Esophagus muscularis mucosa (tissue), 4 donors: ENCODE results near the gene KIF21B. TPM values are rescaled to one million over a fixed set of nuclear protein-coding genes. Genes with fewer than 3 reads are reported as not detected.

Experiments used
- DNase-seq: peaks from one replicate; pipeline ENCODE4 v3.0.0-alpha.2; 2017; ENCODE audit errors: extremely low spot score
- H3K27ac ChIP-seq, 4 donors: fragments of 200-600 bp; sonication (generic); replicated peaks in 1 of 4; 1 replicate in 3 of 4; 2 replicates in 1 of 4; pipeline ENCODE4 v1.5.1; 2016 to 2019; ENCODE audit warnings: mild to moderate bottlenecking in 1 of 4
- H3K27me3 ChIP-seq, 4 donors: fragments of 200-600 bp; sonication (generic); one replicate each; pipeline versions ENCODE4 v1.5.1 to v1.6.0; 2016 to 2019
- H3K36me3 ChIP-seq, 4 donors: fragments of 200-600 bp; sonication (generic); one replicate each; pipeline ENCODE4 v1.5.1; 2016 to 2019
- H3K4me1 ChIP-seq, 4 donors: fragments of 200-600 bp; sonication (generic); one replicate each; pipeline ENCODE4 v1.5.1; 2016 to 2019
- H3K4me3 ChIP-seq, 4 donors: fragments of 200-600 bp; sonication (generic); 1 replicate in 2 of 4; 2 replicates in 2 of 4; pipeline ENCODE4 v1.5.1; 2016 to 2019; ENCODE audit warnings: mild to moderate bottlenecking in 4 of 4, moderate library complexity in 1 of 4
- H3K9me3 ChIP-seq, 4 donors: fragments of 200-600 bp; sonication (generic); 1 replicate in 3 of 4; 2 replicates in 1 of 4; pipeline ENCODE4 v1.5.1; 2016 to 2019
- EP300 ChIP-seq: sonication (generic); formaldehyde crosslinking; IDR thresholded peaks from one replicate; pipeline ENCODE4 v1.6.1; 2017; ENCODE audit warnings: antibody characterized with exemption
- POLR2A ChIP-seq: fragments of 450-650 bp; IDR thresholded peaks from one replicate; pipeline ENCODE4 v1.6.1; 2017; ENCODE audit warnings: antibody characterized with exemption, moderate library complexity, mild to moderate bottlenecking, low read depth
- POLR2AphosphoS5 ChIP-seq, 2 donors: sonication (generic); formaldehyde crosslinking; IDR thresholded peaks; one replicate each; pipeline ENCODE4 v1.6.1; 2017; ENCODE audit warnings: antibody characterized with exemption in 2 of 2
- WGBS: methylation state at CpG from one replicate; pipeline ENCODE4 v1.1.5; 2018; 5-methylcytosine and 5-hydroxymethylcytosine counted together
- intact Hi-C: fragments of 100-400 bp; cut with DNase I; formaldehyde crosslinking; loops from one replicate; pipeline ENCODE4 v1.15.1; 2023
- total RNA-seq, 4 donors: library from RNA; depleted of rRNA; stranded (reverse); fragments of >200 nt; gene quantifications; one replicate each; pipeline versions ENCODE4 v1.1.0 to v1.2.1, GENCODE V29; 2016
- TF ChIP-seq, protein P1 (sequence below), 3 experiments: fragments of 200-600 bp in 2 of 3; fragments of 450-650 bp in 1 of 3; sonication (generic) in 2 of 3; IDR thresholded peaks; one replicate each; pipeline ENCODE4 v1.5.1; 2017 to 2019; ENCODE audit warnings: antibody characterized with exemption in 3 of 3, mild to moderate bottlenecking in 2 of 3, moderate library complexity in 1 of 3

KIF21B gene
- total RNA-seq, 4 donors from 2014 or later: 1.6 to 2.5 (median 1.9) TPM

DNA sequence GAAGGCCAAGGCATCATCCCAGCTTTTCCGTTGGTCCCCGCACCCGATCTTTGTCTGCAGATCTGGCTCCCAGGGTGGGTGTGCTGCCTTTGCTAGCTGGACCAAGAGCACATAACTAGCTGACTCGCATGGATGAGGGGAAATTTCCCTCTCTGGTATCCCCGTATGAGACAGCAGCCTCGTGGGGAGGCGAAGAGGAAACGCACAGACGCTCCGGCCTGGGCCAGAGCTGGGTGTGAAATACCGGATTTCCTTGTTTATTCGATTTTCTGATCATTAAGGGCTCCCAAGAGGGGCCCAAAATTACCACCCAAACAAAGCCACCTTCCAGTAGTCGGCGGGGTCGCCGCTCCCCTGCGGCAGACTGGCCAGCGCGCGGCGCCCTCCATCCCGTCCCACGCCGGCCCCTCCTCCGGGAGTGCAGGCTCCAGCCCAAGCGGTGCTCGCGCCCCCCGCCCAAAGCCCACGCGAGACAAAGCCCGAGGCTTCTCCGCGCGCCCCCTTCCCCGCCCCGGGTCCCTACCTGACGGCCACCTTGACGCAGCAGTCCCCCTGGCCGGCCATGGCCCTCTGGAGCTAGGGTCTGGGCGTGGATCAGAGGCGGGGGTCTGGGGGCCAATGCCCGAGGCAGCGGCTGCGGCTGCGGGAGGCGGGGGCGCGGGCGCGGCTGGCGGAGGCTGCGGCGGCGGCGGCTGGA lies 546 bp downstream of the KIF21B start:
- DNase-seq: no peak
- Histone ChIP-seq H3K4me1 (peaks cover 34 to 64% (median 61%) of the 10 kb centered on the region in 4 donors), H3K27me3 (peaks cover 0 to 10% (median 0%) of the 10 kb centered on the region in 4 donors), H3K9me3 (no peaks in the 10 kb centered on the region), H3K27ac (peak overlapping the region; percentile 39 to 62 (median 52)), H3K36me3 (no peaks in the 10 kb centered on the region), H3K4me3 (peak overlapping the region; percentile 63 to 77 (median 64))
- intact Hi-C loops: no loop called here
- 22% methylated on average over 15 of the region's 56 CpGs for WGBS
- TF ChIP-seq POLR2AphosphoS5 (IDR thresholded peaks at IDR 0.05) (no peak), EP300 (no peak)
- TF ChIP-seq, protein P1, sequence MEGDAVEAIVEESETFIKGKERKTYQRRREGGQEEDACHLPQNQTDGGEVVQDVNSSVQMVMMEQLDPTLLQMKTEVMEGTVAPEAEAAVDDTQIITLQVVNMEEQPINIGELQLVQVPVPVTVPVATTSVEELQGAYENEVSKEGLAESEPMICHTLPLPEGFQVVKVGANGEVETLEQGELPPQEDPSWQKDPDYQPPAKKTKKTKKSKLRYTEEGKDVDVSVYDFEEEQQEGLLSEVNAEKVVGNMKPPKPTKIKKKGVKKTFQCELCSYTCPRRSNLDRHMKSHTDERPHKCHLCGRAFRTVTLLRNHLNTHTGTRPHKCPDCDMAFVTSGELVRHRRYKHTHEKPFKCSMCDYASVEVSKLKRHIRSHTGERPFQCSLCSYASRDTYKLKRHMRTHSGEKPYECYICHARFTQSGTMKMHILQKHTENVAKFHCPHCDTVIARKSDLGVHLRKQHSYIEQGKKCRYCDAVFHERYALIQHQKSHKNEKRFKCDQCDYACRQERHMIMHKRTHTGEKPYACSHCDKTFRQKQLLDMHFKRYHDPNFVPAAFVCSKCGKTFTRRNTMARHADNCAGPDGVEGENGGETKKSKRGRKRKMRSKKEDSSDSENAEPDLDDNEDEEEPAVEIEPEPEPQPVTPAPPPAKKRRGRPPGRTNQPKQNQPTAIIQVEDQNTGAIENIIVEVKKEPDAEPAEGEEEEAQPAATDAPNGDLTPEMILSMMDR (IDR thresholded peaks at IDR 0.05): no peak

DNA sequence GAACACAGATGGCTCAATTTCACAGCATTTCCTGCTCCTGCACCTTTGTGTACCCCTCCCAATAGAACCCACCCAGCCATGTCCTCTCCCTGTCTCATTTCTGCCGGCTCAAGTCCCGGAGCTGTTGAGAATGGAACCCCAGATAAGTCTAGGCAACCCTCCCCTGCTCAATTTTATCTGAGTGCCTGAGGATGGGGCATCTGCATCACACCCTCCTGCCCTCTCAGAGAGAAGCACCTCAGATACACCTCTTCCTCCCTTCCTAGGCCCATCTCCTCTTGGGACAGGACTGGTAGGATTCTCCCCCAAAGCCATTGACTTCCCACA lies 1.1 kb downstream of the KIF21B start:
- Histone ChIP-seq H3K4me1 (peaks cover 31 to 62% (median 57%) of the 10 kb centered on the region in 4 donors), H3K4me3 (peak overlapping the region; percentile 63 to 77 (median 64)), H3K36me3 (no peaks in the 10 kb centered on the region), H3K9me3 (no peaks in the 10 kb centered on the region), H3K27ac (no peak overlapping the region), H3K27me3 (peaks cover 0 to 10% (median 0%) of the 10 kb centered on the region in 4 donors)
- WGBS: 90% methylated on average over 2 of the region's 2 CpGs
- TF ChIP-seq EP300 (no peak), POLR2AphosphoS5 (IDR thresholded peaks at IDR 0.05) (no peak), POLR2A (no peak)
- TF ChIP-seq, protein P1 (IDR thresholded peaks at IDR 0.05): no peak
- intact Hi-C loops: no loop called here
- DNase-seq: no peak

DNA sequence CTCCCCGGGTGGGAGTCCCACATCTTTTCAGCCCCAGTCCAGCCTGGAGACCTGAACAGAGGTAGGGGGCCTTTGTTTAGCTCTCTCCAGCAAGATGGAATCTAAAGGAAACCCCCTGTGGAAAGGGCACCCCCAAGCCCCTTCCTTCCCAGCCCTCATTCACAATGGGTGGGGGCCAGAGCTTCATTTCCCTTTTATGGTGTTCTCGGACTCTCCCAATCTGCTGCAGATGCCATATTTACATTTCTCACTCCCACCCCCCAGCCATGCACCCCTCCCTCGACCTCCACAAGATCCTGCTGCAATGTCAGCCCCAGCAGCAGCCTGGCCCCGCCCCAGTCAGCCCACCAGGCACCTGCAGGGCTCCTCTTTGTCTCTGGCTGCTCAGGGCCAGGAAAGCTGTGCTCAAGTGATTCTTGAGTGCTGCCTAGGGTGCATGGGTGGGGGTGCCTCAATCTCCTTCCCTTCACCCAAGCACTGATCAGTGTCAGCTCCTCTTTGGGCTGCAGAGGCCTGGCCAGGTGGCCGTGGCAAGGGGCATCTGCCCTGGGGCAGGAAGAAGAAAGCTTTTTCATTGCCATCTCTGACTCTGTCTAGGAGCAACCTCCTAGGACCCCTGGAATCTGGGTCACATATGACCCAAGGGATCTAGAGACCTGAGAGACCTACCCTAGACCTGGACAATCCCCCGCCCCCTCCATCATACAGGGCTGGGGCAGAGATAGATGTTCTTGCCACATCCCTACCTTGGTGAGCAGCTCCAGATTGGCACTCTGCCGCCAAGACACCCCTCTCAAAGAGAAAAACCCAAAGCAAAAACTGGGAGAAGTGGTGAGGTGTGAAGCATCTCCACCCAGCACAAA lies 1.7 kb downstream of the KIF21B start:
- Histone ChIP-seq H3K27ac (no peak overlapping the region), H3K4me3 (peak overlapping the region in 2 of 4 donors; percentile 63 to 77), H3K9me3 (no peaks in the 10 kb centered on the region), H3K36me3 (no peaks in the 10 kb centered on the region), H3K4me1 (peaks cover 25 to 62% (median 55%) of the 10 kb centered on the region in 4 donors), H3K27me3 (peaks cover 0 to 10% (median 0%) of the 10 kb centered on the region in 4 donors)
- no peak for DNase-seq
- 80% methylated on average over 5 of the region's 7 CpGs for WGBS
- TF ChIP-seq, protein P1 (IDR thresholded peaks at IDR 0.05): no peak
- TF ChIP-seq POLR2AphosphoS5 (IDR thresholded peaks at IDR 0.05): no peak
- no peak for TF ChIP-seq POLR2A
- no peak for TF ChIP-seq EP300
- intact Hi-C loops: no loop called here

DNA sequence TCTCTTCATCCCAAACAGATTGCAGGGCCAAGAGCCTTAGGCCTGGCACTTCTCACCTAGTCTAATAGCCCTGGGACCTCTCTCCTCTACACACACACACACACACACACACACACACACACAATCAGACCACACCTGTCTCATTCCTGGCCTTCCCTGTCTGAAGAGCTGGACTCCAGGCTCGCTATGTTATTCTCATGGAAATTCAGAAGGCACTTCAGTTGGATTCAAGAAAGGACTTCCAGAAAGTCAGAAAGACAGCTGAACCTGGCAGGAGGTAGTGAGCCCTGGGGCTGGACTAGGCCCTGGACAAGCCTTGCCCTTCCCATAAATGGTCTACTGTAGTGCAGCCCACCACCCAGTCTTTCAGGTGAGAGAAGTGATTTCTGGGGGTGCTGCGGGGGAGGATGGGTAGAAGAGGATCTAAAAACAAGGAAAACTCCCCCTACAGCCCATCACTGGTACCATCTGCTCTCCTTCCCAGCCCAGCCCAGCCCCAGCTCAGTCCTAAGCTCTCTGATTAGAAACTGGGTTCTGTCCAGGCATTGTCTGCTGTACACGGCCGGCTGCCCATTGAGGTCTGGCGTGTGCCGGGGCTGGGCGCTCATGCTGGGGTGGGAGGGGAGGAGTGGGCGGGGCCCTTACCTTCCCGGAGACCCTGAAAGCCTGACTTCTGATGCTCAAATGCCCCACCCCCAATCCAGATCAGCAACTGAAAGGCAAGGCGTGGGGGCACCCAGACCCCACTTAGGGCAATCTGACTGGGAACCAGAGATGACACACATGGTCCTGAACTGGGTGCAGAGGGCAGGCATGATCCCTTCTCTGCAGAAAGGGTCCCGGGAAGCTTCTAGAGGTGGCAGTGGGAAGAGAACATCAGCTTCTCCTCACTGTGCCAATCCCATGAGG lies 2.5 kb downstream of the KIF21B start:
- H3K27ac ChIP-seq: no peak overlapping the region
- DNase-seq: no peak
- H3K27me3 ChIP-seq: peaks cover 0 to 17% (median 0%) of the 10 kb centered on the region in 4 donors
- no peak overlapping the region for H3K4me3 ChIP-seq
- intact Hi-C loops: no loop called here
- no peaks in the 10 kb centered on the region for H3K36me3 ChIP-seq
- TF ChIP-seq, protein P1 (IDR thresholded peaks at IDR 0.05): peak in 1 of 3 experiments; percentile 19
- no peak for TF ChIP-seq POLR2AphosphoS5 (IDR thresholded peaks at IDR 0.05)
- no peak for TF ChIP-seq EP300
- H3K9me3 ChIP-seq: no peaks in the 10 kb centered on the region
- 93% methylated on average over 2 of the region's 11 CpGs for WGBS
- peaks cover 23 to 62% (median 55%) of the 10 kb centered on the region in 4 donors for H3K4me1 ChIP-seq
